ENCODE data around the gene MVD. TPM values are rescaled to one million over a fixed set of nuclear protein-coding genes. Genes with fewer than 3 reads are reported as not detected.
A peak's percentile ranks its signal among the peaks of the same experiment; 100 is the strongest.

MVD gene
- total and polyA plus RNA-seq, 2 of the 13 experiments (the other 11 are each of a cell fraction or from before 2014, with no cell fraction given) = 28.1 to 187 TPM

- TF ChIP-seq ZNF704 (CRISPR knock-in tag; IDR thresholded peaks at IDR 0.05; ENCODE audit: borderline replicate concordance) = 0 out of 2 replicates have a peak, but pooled peaks have one; percentile 13
- no peak for TF ChIP-seq ZBTB40 (IDR thresholded peaks at IDR 0.05)
- TF ChIP-seq ZBTB40 (CRISPR knock-in tag; IDR thresholded peaks at IDR 0.05) = 0 out of 2 replicates have a peak, but pooled peaks have one; percentile 7
- TF ChIP-seq NR0B2 (CRISPR knock-in tag; IDR thresholded peaks at IDR 0.05) = peak; percentile 15; the same call in 1 of the 2 replicates
- TF ChIP-seq ZNF24 (IDR thresholded peaks at IDR 0.05) = no peak
- no peak for TF ChIP-seq RARG (CRISPR knock-in tag; IDR thresholded peaks at IDR 0.05; ENCODE audit: low read depth)
- TF ChIP-seq SRSF1 (optimal IDR thresholded peaks at IDR 0.05; ENCODE audit: low read depth, low read length) = peak; percentile 13
- TF ChIP-seq ATAD3A (CRISPR knock-in tag; IDR thresholded peaks at IDR 0.05) = no peak
- TF ChIP-seq MYPOP (CRISPR knock-in tag; IDR thresholded peaks at IDR 0.05) = 0 out of 2 replicates have a peak, but pooled peaks have one; percentile 35
- TF ChIP-seq ZNF20 (CRISPR knock-in tag; IDR thresholded peaks at IDR 0.05) = no peak
- no peak for TF ChIP-seq CAMTA2 (CRISPR knock-in tag; IDR thresholded peaks at IDR 0.05; ENCODE audit: borderline replicate concordance)
- TF ChIP-seq PHF20 (CRISPR knock-in tag; IDR thresholded peaks at IDR 0.05) = no peak; the same call in 1 of the 2 replicates
- TF ChIP-seq SIX1 (CRISPR knock-in tag; IDR thresholded peaks at IDR 0.05; ENCODE audit: borderline replicate concordance) = no peak
- no peak for TF ChIP-seq SOX5 (CRISPR knock-in tag; IDR thresholded peaks at IDR 0.05; ENCODE audit: borderline replicate concordance)
- TF ChIP-seq SMAD3 (CRISPR knock-in tag; IDR thresholded peaks at IDR 0.05) = no peak
- no peak for TF ChIP-seq DDIT3 (CRISPR knock-in tag; IDR thresholded peaks at IDR 0.05)
- TF ChIP-seq MED1 (CRISPR knock-in tag; IDR thresholded peaks at IDR 0.05) = no peak
- TF ChIP-seq ZNF781 (CRISPR knock-in tag; IDR thresholded peaks at IDR 0.05; ENCODE audit: borderline replicate concordance, not compliant biosample characterization) = no peak
Measured at GRCh38 chr16:88662222-88662842, 559 bp downstream of the MVD start (continued).

Measured in HepG2 (cell line).